SU-DHL-6 (cell line): Measurements from ENCODE around the gene VCX2.

Experiments used
- H2AFZ ChIP-seq: fragments of 200-600 bp; sonication (generic); 2 replicates; pipeline ENCODE4 v1.6.1; 2014; ENCODE audit warnings: low read depth, mild to moderate bottlenecking, moderate library complexity, mixed read lengths, antibody characterized with exemption, low read length; ENCODE audit not compliant: severe bottlenecking
- H3F3A ChIP-seq: fragments of 200-600 bp; shearing (Covaris generic); 2 replicates; pipeline ENCODE4 v1.6.0; 2016; ENCODE audit warnings: antibody characterized with exemption, mild to moderate bottlenecking; ENCODE audit not compliant: insufficient read depth
- H3K27ac ChIP-seq: fragments of 200-600 bp; sonication (generic); 2 replicates; pipeline ENCODE4 v1.5.1; 2016; ENCODE audit warnings: low read depth, mild to moderate bottlenecking, low read length, moderate library complexity, mixed read lengths
- H3K27me3 ChIP-seq: fragments of 200-600 bp; sonication (generic), shearing (Covaris generic); 2 replicates; pipeline ENCODE4 v1.6.0; 2014; ENCODE audit warnings: mild to moderate bottlenecking, low read length
- H3K36me3 ChIP-seq: fragments of 200-600 bp; sonication (generic); 2 replicates; pipeline ENCODE4 v1.6.1; 2014; ENCODE audit warnings: mild to moderate bottlenecking, low read length, mixed read lengths
- H3K4me2 ChIP-seq: fragments of 300-600, 200-600 bp; shearing (Covaris generic), sonication (generic); 2 replicates; pipeline ENCODE4 v1.6.0; 2014; ENCODE audit warnings: low read length, low read depth, mild to moderate bottlenecking; ENCODE audit not compliant: poor library complexity, severe bottlenecking
- H3K4me3 ChIP-seq: fragments of 200-600 bp; sonication (generic); 2 replicates; pipeline ENCODE4 v1.5.1; 2014; ENCODE audit warnings: antibody characterized with exemption, low read length, mild to moderate bottlenecking, mixed read lengths; ENCODE audit not compliant: insufficient read depth, poor library complexity, severe bottlenecking
- H3K79me2 ChIP-seq: fragments of 200-600 bp; sonication (generic); 2 replicates; pipeline ENCODE4 v1.6.1; 2014; ENCODE audit warnings: mild to moderate bottlenecking, low read length, moderate library complexity; ENCODE audit not compliant: insufficient read depth
- H3K9ac ChIP-seq: fragments of 200-600 bp; sonication (generic); 2 replicates; pipeline ENCODE4 v1.7.0; 2014; ENCODE audit warnings: mild to moderate bottlenecking, low read length
- H3K9me2 ChIP-seq: fragments of 200-600 bp; sonication (generic); replicated peaks from 2 replicates; pipeline ENCODE4 v1.6.1; 2014; ENCODE audit warnings: low read length; ENCODE audit not compliant: insufficient read depth
- H3K9me3 ChIP-seq: fragments of 200-600 bp; sonication (generic); 2 replicates; pipeline ENCODE4 v1.6.1; 2014; ENCODE audit warnings: low read length, mixed read lengths; ENCODE audit not compliant: insufficient read depth
- H4K20me1 ChIP-seq: fragments of 200-600 bp; sonication (generic); 2 replicates; pipeline ENCODE4 v1.6.1; 2014; ENCODE audit warnings: low read depth, mild to moderate bottlenecking, antibody characterized with exemption, low read length, moderate library complexity, mixed read lengths
- EZH2phosphoT487 ChIP-seq: fragments of 200-600 bp; sonication (generic), shearing (Covaris generic); conservative IDR thresholded peaks from 2 replicates; pipeline ENCODE4 v1.6.1; 2018; ENCODE audit warnings: mild to moderate bottlenecking, antibody characterized with exemption, low read length, moderate library complexity, mixed read lengths
- TF ChIP-seq, protein P1 (sequence below): fragments of 200-600 bp; sonication (generic); IDR thresholded peaks from one replicate; pipeline ENCODE4 v1.5.1; 2017; ENCODE audit warnings: antibody characterized with exemption, mild to moderate bottlenecking, low read length, moderate library complexity; ENCODE audit not compliant: insufficient read depth, poor library complexity, severe bottlenecking

VCX2 gene

DNA sequence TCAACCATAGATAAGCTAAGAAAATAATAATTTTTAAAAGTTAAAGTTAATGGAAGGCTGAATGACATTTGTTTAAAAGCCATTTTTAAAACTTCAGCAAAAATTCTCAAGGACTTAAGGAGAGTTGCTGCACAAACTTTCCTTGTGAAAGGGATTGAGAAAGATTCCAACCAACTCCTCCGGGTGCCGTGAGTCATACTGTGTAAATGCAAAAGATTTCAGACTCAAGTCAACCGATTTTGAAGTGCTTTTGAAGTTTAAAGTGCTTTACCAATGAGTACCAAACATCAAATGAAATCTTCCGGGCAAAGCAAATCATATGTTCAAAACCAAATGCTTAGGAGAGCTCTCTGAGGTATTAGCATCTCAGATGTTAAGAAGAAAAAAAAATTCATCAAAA, 31.4 kb downstream of the VCX2 start:
- Histone ChIP-seq H3K27ac (no peak overlapping the region), H3K36me3 (no peaks in the 10 kb centered on the region), H3K9me2 (no peaks in the 10 kb centered on the region), H3K9ac (no peak overlapping the region), H3K9me3 (no peaks in the 10 kb centered on the region), H3F3A (no peaks in the 10 kb centered on the region), H3K79me2 (no peaks in the 10 kb centered on the region), H3K4me3 (no peak overlapping the region), H3K4me2 (no peak overlapping the region), H4K20me1 (no peaks in the 10 kb centered on the region), H2AFZ (no peak overlapping the region), H3K27me3 (no peaks in the 10 kb centered on the region)
- TF ChIP-seq, protein P1, sequence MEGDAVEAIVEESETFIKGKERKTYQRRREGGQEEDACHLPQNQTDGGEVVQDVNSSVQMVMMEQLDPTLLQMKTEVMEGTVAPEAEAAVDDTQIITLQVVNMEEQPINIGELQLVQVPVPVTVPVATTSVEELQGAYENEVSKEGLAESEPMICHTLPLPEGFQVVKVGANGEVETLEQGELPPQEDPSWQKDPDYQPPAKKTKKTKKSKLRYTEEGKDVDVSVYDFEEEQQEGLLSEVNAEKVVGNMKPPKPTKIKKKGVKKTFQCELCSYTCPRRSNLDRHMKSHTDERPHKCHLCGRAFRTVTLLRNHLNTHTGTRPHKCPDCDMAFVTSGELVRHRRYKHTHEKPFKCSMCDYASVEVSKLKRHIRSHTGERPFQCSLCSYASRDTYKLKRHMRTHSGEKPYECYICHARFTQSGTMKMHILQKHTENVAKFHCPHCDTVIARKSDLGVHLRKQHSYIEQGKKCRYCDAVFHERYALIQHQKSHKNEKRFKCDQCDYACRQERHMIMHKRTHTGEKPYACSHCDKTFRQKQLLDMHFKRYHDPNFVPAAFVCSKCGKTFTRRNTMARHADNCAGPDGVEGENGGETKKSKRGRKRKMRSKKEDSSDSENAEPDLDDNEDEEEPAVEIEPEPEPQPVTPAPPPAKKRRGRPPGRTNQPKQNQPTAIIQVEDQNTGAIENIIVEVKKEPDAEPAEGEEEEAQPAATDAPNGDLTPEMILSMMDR: no peak
- TF ChIP-seq EZH2phosphoT487: no peak

GRCh38 chrX:8138252-8138651, 32.8 kb downstream of the VCX2 start:
- Histone ChIP-seq H3K9me2 (no peaks in the 10 kb centered on the region), H3K79me2 (no peaks in the 10 kb centered on the region), H3K4me2 (no peak overlapping the region), H3K9ac (no peak overlapping the region), H3K36me3 (no peaks in the 10 kb centered on the region), H3K9me3 (no peaks in the 10 kb centered on the region), H3K27me3 (no peaks in the 10 kb centered on the region), H3F3A (no peaks in the 10 kb centered on the region), H2AFZ (no peak overlapping the region), H4K20me1 (no peaks in the 10 kb centered on the region), H3K27ac (no peak overlapping the region), H3K4me3 (no peak overlapping the region)
- TF ChIP-seq, protein P1: no peak
- TF ChIP-seq EZH2phosphoT487: no peak

DNA sequence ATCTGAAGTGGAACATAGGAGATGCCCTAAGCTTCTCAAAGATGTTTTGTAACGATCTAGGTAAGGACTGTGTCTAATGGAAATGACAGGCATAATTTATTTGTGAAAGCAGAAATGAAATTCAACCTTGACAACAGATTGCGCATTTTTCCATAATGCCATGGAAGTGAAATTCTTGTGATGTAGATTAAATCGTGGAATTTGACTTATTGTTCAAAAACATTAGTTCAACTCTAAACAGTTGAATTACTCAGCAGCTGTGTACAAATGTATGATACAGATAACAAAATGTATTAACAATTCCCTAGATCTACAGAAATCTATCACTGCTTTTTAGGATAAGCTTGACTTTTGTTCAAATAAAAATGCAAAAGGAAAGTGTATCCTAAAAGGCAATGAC, 44.4 kb downstream of the VCX2 start:
- no peak overlapping the region for H3K4me2 ChIP-seq
- H3K9me3 ChIP-seq: no peaks in the 10 kb centered on the region
- H3K9me2 ChIP-seq: no peaks in the 10 kb centered on the region
- H2AFZ ChIP-seq: no peak overlapping the region
- H3K9ac ChIP-seq: no peak overlapping the region
- H4K20me1 ChIP-seq: no peaks in the 10 kb centered on the region
- H3K27me3 ChIP-seq: no peaks in the 10 kb centered on the region
- H3K4me3 ChIP-seq: no peak overlapping the region
- H3K79me2 ChIP-seq: no peaks in the 10 kb centered on the region
- TF ChIP-seq EZH2phosphoT487: no peak
- TF ChIP-seq, protein P1: no peak
- no peak overlapping the region for H3K27ac ChIP-seq
- no peaks in the 10 kb centered on the region for H3F3A ChIP-seq
- no peaks in the 10 kb centered on the region for H3K36me3 ChIP-seq
